ENCODE data around the gene XRCC5. TPM values are rescaled to one million over a fixed set of nuclear protein-coding genes. Genes with fewer than 3 reads are reported as not detected.

XRCC5 gene
- total and polyA plus RNA-seq, 10 of the 15 experiments (the other 5 are each of a cell fraction or from before 2014, with no cell fraction given), result 259 to 815 (median 530) TPM

DNA sequence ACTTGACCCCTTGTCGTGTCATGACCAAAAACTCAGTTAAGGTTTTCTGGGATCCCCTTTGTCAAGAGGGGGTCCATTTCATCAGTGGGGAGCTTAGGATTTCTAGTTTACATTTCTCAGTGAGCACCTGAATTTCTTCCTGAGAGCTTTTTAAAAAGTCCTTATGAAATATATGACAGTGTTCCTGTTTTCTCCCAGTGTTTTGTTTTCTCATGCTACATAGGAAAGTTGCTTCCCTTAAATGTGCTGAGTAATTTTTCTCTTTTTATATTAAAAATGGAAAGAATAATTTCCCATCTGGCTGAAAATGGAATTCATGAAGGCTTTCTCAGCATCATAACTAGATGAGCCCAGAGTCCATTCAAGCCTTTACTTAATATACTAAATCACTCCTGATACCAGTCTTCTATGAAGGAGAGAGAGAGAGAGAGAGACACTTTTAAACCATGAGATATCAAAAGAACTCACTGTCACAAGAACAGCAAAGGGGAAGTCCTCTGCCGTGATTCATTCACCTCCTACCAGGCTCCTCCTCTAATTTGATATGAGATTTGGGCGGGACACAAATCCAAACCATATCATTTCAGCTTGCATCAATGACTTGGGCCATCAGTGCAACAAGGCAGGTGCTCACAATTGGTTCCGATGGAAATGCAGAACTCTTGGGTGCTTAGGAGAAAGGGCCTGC lies 61.1 kb downstream of the XRCC5 start:
- BruUV-seq (replicated peaks), result no TSS peak
- no peaks in the 10 kb centered on the region; the same call in none of the 2 replicates for H3K79me2 ChIP-seq (ENCODE audit: control insufficient read depth, insufficient read depth, low read length)
- no peak; the same call in 2 of the 3 replicates for ATAC-seq

More for the DNA sequence above, 61.1 kb downstream of the XRCC5 start:
- H3K4me3 ChIP-seq, result no peak overlapping the region
- ChIA-PET CTCF (interaction anchor here (1.1 to 1.7 kb wide), 2 partner anchors 11 to 13 kb away, joined by 3 to 4 read pairs; no protein-coding TSS in a partner anchor), SMC1A (ENCODE audit: uncharacterized antibody, unreplicated experiment) (interaction anchor here (0.9 to 4.4 kb wide), 6 partner anchors 10 to 34 kb away, joined by 3 to 19 read pairs (median 6); no protein-coding TSS in a partner anchor), RAD21 (ENCODE audit: unreplicated experiment) (no interaction called here), POLR2A (interaction anchor here (0.5 to 0.6 kb wide), 2 partner anchors 48 to 219 kb away, joined by 4 to 6 read pairs; no protein-coding TSS in a partner anchor)
- no peak for FAIRE-seq
- DNase-seq (ENCODE audit: low read depth, low spot score), result no peak
- H3K9me3 ChIP-seq (replicated peaks; ENCODE audit: control insufficient read depth, insufficient read depth, low read length), result no peaks in the 10 kb centered on the region
- no peak overlapping the region for H3K9ac ChIP-seq (ENCODE audit: control insufficient read depth, insufficient read depth, low read length)
- no peaks in the 10 kb centered on the region for H3K27me3 ChIP-seq (replicated peaks in 1 of 2; ENCODE audit: control insufficient read depth in 2 of 2, insufficient read depth in 2 of 2, low read length in 1 of 2)
- TF ChIP-seq BACH1 (IDR thresholded peaks at IDR 0.05; ENCODE audit: borderline replicate concordance) (no peak), EZH2 (IDR thresholded peaks at IDR 0.05; ENCODE audit: borderline replicate concordance, control insufficient read depth, low read depth, low read length) (no peak), ZBTB33 (IDR thresholded peaks at IDR 0.05) (no peak), IKZF2 (IDR thresholded peaks at IDR 0.05) (no peak)
- TF ChIP-seq, protein P1, sequence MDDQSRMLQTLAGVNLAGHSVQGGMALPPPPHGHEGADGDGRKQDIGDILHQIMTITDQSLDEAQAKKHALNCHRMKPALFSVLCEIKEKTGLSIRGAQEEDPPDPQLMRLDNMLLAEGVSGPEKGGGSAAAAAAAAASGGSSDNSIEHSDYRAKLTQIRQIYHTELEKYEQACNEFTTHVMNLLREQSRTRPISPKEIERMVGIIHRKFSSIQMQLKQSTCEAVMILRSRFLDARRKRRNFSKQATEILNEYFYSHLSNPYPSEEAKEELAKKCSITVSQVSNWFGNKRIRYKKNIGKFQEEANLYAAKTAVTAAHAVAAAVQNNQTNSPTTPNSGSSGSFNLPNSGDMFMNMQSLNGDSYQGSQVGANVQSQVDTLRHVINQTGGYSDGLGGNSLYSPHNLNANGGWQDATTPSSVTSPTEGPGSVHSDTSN (IDR thresholded peaks at IDR 0.05; ENCODE audit: insufficient replicate concordance, low read depth, low read length), result no peak
- H3K36me3 ChIP-seq (ENCODE audit: control insufficient read depth in 2 of 2, insufficient read depth in 2 of 2, low read length in 1 of 2), result peaks cover 9 to 56% of the 10 kb centered on the region in 2 experiments
- H3K27ac ChIP-seq (ENCODE audit: control insufficient read depth, insufficient read depth), result no peak overlapping the region
- no peaks in the 10 kb centered on the region for H3K4me1 ChIP-seq (ENCODE audit: control insufficient read depth, insufficient read depth, low read length)
- intact Hi-C loops (cut with micrococcal nuclease; ENCODE audit: unreplicated experiment), result no loop called here
- H3K4me2 ChIP-seq (ENCODE audit: control insufficient read depth, insufficient read depth), result no peak overlapping the region
- H2AFZ ChIP-seq (ENCODE audit: control insufficient read depth, low read depth, low read length), result no peak overlapping the region
- in situ Hi-C loops (cut with MboI), result no loop called here
- 82% methylated on average over 4 of the region's 4 CpGs for WGBS (ENCODE audit: insufficient coverage, insufficient replicate concordance, low lambda C conversion rate, missing lambda C conversion rate)
- H4K20me1 ChIP-seq (ENCODE audit: control insufficient read depth, insufficient read depth), result no peaks in the 10 kb centered on the region

Measured in GM12878 (cell line).